Measurements from ENCODE around the gene MOB1B.

DNA sequence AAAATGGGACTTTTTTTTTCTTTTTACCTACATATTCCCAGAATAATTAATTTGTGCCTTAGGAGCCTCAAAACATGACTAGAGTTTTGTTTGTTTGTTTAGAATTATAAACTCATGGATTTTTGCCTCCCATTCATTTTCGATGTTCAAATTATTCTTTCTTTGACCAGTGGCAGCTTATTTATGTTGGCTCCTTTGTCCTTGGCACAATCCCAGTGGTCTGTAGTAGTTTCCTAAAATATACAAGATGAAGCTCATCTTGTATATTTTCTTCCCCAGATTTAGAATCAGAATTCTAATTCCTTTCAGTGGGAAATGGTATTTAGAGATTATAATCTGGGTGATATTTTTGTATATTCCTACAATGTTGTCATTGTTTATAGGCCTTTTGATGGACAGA is 118.4 kb downstream of the MOB1B start:
- TF ChIP-seq, protein P1, sequence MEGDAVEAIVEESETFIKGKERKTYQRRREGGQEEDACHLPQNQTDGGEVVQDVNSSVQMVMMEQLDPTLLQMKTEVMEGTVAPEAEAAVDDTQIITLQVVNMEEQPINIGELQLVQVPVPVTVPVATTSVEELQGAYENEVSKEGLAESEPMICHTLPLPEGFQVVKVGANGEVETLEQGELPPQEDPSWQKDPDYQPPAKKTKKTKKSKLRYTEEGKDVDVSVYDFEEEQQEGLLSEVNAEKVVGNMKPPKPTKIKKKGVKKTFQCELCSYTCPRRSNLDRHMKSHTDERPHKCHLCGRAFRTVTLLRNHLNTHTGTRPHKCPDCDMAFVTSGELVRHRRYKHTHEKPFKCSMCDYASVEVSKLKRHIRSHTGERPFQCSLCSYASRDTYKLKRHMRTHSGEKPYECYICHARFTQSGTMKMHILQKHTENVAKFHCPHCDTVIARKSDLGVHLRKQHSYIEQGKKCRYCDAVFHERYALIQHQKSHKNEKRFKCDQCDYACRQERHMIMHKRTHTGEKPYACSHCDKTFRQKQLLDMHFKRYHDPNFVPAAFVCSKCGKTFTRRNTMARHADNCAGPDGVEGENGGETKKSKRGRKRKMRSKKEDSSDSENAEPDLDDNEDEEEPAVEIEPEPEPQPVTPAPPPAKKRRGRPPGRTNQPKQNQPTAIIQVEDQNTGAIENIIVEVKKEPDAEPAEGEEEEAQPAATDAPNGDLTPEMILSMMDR (IDR thresholded peaks at IDR 0.05; ENCODE audit: borderline replicate concordance, extremely low read depth, low read length, poor library complexity, severe bottlenecking): no peak
- no peak for TF ChIP-seq EZH2 (IDR thresholded peaks at IDR 0.05; ENCODE audit: borderline replicate concordance, low read depth, low read length, severe bottlenecking)
